NCI-H2107 treated with DMSO at 0.1 percent for 48 hours (cell line): Measurements from ENCODE around the gene SLC19A3.
"Not testable (repeated sequence)": the region's sequence is repeated elsewhere in the genome, so short reads cannot be mapped to it uniquely, and the experiment has no call there.

Source experiments
- DNase-seq: peaks from one replicate; lab custom pipeline; 2025; ENCODE audit not compliant: unreplicated experiment; lab: John Stamatoyannopoulos, UW

SLC19A3 gene

GRCh38 chr2:227703961-227704360, 13.9 kb downstream of the SLC19A3 start:
- DNase-seq, result no peak

- no peak for DNase-seq
Measured at GRCh38 chr2:227703280-227703732, 14.5 kb downstream of the SLC19A3 start.

GRCh38 chr2:227701556-227701955, 16.3 kb downstream of the SLC19A3 start:
- no peak for DNase-seq

GRCh38 chr2:227696990-227697679, 20.7 kb downstream of the SLC19A3 start:
- DNase-seq, result no peak

- no peak for DNase-seq
Measured at GRCh38 chr2:227687189-227687588, 30.6 kb downstream of the SLC19A3 start.

- DNase-seq, result no peak
Measured at GRCh38 chr2:227684258-227684657, 33.6 kb downstream of the SLC19A3 start.

- no peak for DNase-seq
Measured at GRCh38 chr2:227677928-227678327, 39.9 kb downstream of the SLC19A3 start.

GRCh38 chr2:227674485-227674884, 43.3 kb downstream of the SLC19A3 start:
- DNase-seq, result no peak

GRCh38 chr2:227673620-227674019, 44.2 kb downstream of the SLC19A3 start:
- DNase-seq, result not testable (repeated sequence)

- DNase-seq, result no peak
Measured at GRCh38 chr2:227671170-227671905, 46.5 kb downstream of the SLC19A3 start.

- DNase-seq, result not testable (repeated sequence)
Measured at GRCh38 chr2:227666631-227667170, 51.1 kb downstream of the SLC19A3 start, which contains the start of gene SCYGR5. SCYGR5 (plus strand) TSS chr2:227666804; CDS start chr2:227666804, 0 bp downstream.

- no peak for DNase-seq
Measured at GRCh38 chr2:227665189-227665940, 52.5 kb downstream of the SLC19A3 start.

- DNase-seq, result no peak
Measured at GRCh38 chr2:227661827-227662226, 56.0 kb downstream of the SLC19A3 start.

- DNase-seq, result no peak
Measured at GRCh38 chr2:227661025-227661649, 56.7 kb downstream of the SLC19A3 start.

- no peak for DNase-seq
Measured at GRCh38 chr2:227657199-227657845, 60.5 kb downstream of the SLC19A3 start.

- no peak for DNase-seq
Measured at GRCh38 chr2:227655454-227655853, 62.4 kb downstream of the SLC19A3 start.

- no peak for DNase-seq
Measured at GRCh38 chr2:227654426-227654825, 63.4 kb downstream of the SLC19A3 start.

- no peak for DNase-seq
Measured at GRCh38 chr2:227653419-227653818, 64.4 kb downstream of the SLC19A3 start.

GRCh38 chr2:227643990-227644551, 73.8 kb downstream of the SLC19A3 start:
- no peak for DNase-seq

- no peak for DNase-seq
Measured at GRCh38 chr2:227642656-227643055, 75.2 kb downstream of the SLC19A3 start.
